ENCODE results near the gene IL6R. TPM values are rescaled to one million over a fixed set of nuclear protein-coding genes. Genes with fewer than 3 reads are reported as not detected.

IL6R gene
- total RNA-seq, 4 donors from 2014 or later = 44.7 to 59.4 (median 55.5) TPM

DNA sequence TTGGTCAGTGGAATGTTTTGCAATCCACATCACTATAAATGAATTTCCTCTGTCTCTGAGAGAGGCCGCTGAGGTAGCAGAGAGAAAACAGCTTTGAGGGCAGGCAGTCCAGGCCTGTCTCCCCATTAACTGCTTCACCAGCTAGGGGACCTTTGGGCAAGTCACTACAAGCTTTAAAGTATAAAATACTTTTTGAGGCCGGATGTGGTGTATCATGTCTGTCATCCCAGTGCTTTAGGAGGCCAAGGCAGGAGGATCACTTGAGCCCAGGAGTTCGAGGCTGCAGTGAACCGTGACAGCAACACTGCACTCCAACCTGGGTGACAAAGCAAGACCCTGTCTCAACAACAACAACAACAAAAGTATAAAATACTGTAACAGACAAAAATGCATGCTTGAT is 6.4 kb downstream of the IL6R start:
- H3K27me3 ChIP-seq = no peaks in the 10 kb centered on the region
- ATAC-seq = no peak
- H3K36me3 ChIP-seq = no peaks in the 10 kb centered on the region
- TF ChIP-seq POLR2AphosphoS5 (IDR thresholded peaks at IDR 0.05) (no peak), POLR2A (IDR thresholded peaks at IDR 0.05) (no peak), EP300 (IDR thresholded peaks at IDR 0.05) (no peak), CTCF (IDR thresholded peaks at IDR 0.05) (no peak)
- H3K4me1 ChIP-seq = peaks cover 5 to 99% (median 41%) of the 10 kb centered on the region in 3 donors
- no peaks in the 10 kb centered on the region for H3K9me3 ChIP-seq
- H3K27ac ChIP-seq = peak overlapping the region in 3 of 4 donors; percentile 95 to 100 (median 99)
- 94% methylated on average over 3 of the region's 4 CpGs; no CpG with 5 or more reads in 1 of the 2 donors for WGBS, 2 donors (ENCODE audit: low coverage in 1 of 2)
- no peak overlapping the region for H3K4me3 ChIP-seq

GRCh38 chr1:154413177-154413783 is 8.1 kb downstream of the IL6R start:
- H3K9me3 ChIP-seq = no peaks in the 10 kb centered on the region
- H3K27ac ChIP-seq = peak overlapping the region in 2 of 4 donors; percentile 54 to 95
- no peaks in the 10 kb centered on the region for H3K27me3 ChIP-seq
- TF ChIP-seq CTCF (IDR thresholded peaks at IDR 0.05) (no peak), POLR2A (IDR thresholded peaks at IDR 0.05) (no peak), EP300 (IDR thresholded peaks at IDR 0.05) (no peak), POLR2AphosphoS5 (IDR thresholded peaks at IDR 0.05) (no peak)
- peaks cover 5 to 99% (median 41%) of the 10 kb centered on the region in 3 donors for H3K4me1 ChIP-seq
- no peak overlapping the region for H3K4me3 ChIP-seq
- ATAC-seq = no peak
- WGBS, 2 donors (ENCODE audit: low coverage in 1 of 2) = 58 to 79% methylated on average over 3 to 5 of the region's 7 CpGs
- no peaks in the 10 kb centered on the region for H3K36me3 ChIP-seq

- no peaks in the 10 kb centered on the region for H3K9me3 ChIP-seq
- 80 to 92% methylated on average over 2 to 7 of the region's 8 CpGs for WGBS, 2 donors (ENCODE audit: low coverage in 1 of 2)
- H3K4me1 ChIP-seq = peaks cover 11 to 99% (median 41%) of the 10 kb centered on the region in 3 donors
- H3K27ac ChIP-seq = peak overlapping the region in 3 of 4 donors; percentile 52 to 95 (median 53)
- no peak for ATAC-seq
- no peaks in the 10 kb centered on the region for H3K36me3 ChIP-seq
- no peak for TF ChIP-seq CTCF (IDR thresholded peaks at IDR 0.05)
- peak; percentile 42 for TF ChIP-seq POLR2AphosphoS5 (IDR thresholded peaks at IDR 0.05)
- H3K4me3 ChIP-seq = no peak overlapping the region
- H3K27me3 ChIP-seq = no peaks in the 10 kb centered on the region
Measured at GRCh38 chr1:154414606-154415005, 9.5 kb downstream of the IL6R start.

GRCh38 chr1:154416471-154417337 is 11.6 kb downstream of the IL6R start:
- Histone ChIP-seq H3K4me3 (no peak overlapping the region), H3K4me1 (peaks cover 22 to 100% (median 52%) of the 10 kb centered on the region in 3 donors), H3K36me3 (no peaks in the 10 kb centered on the region), H3K9me3 (no peaks in the 10 kb centered on the region), H3K27ac (peak overlapping the region in 3 of 4 donors; percentile 20 to 97 (median 84)), H3K27me3 (no peaks in the 10 kb centered on the region)
- no peak for ATAC-seq
- TF ChIP-seq POLR2AphosphoS5 (IDR thresholded peaks at IDR 0.05) (no peak), EP300 (IDR thresholded peaks at IDR 0.05) (no peak), POLR2A (IDR thresholded peaks at IDR 0.05) (no peak), CTCF (IDR thresholded peaks at IDR 0.05) (no peak)
- 94 to 96% methylated on average over 3 to 4 of the region's 10 CpGs for WGBS, 2 donors (ENCODE audit: low coverage in 1 of 2)
